Sigmoid colon (tissue), 4 donors: ENCODE data around the gene PTGIS.

Experiments
- CTCF ChIP-seq, 4 experiments: fragments of 450-650 bp in 3 of 4; fragments of 200-600 bp in 1 of 4; IDR thresholded peaks; one replicate each; pipeline ENCODE4 v1.5.1; 2016 to 2019; ENCODE audit warnings: antibody characterized with exemption in 4 of 4, mild to moderate bottlenecking in 3 of 4, moderate library complexity in 2 of 4
- POLR2AphosphoS5 ChIP-seq, 4 donors: sonication (generic); formaldehyde crosslinking; IDR thresholded peaks; one replicate each; pipeline ENCODE4 v1.6.1; 2017; ENCODE audit warnings: antibody characterized with exemption in 4 of 4

GRCh38 chr20:49511788-49512525 is 56.0 kb downstream of the PTGIS start:
- TF ChIP-seq CTCF (IDR thresholded peaks at IDR 0.05) (no peak), POLR2AphosphoS5 (IDR thresholded peaks at IDR 0.05) (no peak)
